Raji (cell line): ENCODE data around the gene GAL3ST1.

ENCODE experiments used
- POLR2A ChIP-seq: IDR thresholded peaks from 2 replicates; pipeline ENCODE4 v1.6.1; 2011; ENCODE audit warnings: low read depth, low read length, control low read depth; ENCODE audit not compliant: insufficient read depth

The GAL3ST1 gene

GRCh38 chr22:30553971-30554370, 20.5 kb downstream of the GAL3ST1 start:
- no peak for TF ChIP-seq POLR2A

GRCh38 chr22:30552719-30553118, 21.7 kb downstream of the GAL3ST1 start:
- TF ChIP-seq POLR2A, result no peak

- no peak for TF ChIP-seq POLR2A
Measured at GRCh38 chr22:30547188-30547587, 27.3 kb downstream of the GAL3ST1 start.

GRCh38 chr22:30546616-30547015, 27.8 kb downstream of the GAL3ST1 start, which contains the start of gene SEC14L6:
SEC14L6 (minus strand) TSS chr22:30546741; CDS start chr22:30546682, 59 bp downstream.
- no peak for TF ChIP-seq POLR2A

GRCh38 chr22:30542811-30543188, 31.7 kb downstream of the GAL3ST1 start:
- no peak for TF ChIP-seq POLR2A

GRCh38 chr22:30541961-30542810, 32.3 kb downstream of the GAL3ST1 start:
- TF ChIP-seq POLR2A, result no peak

- TF ChIP-seq POLR2A, result no peak
Measured at GRCh38 chr22:30539368-30539767, 35.1 kb downstream of the GAL3ST1 start.

- no peak for TF ChIP-seq POLR2A
Measured at GRCh38 chr22:30538280-30538679, 36.2 kb downstream of the GAL3ST1 start.

GRCh38 chr22:30537083-30537731, 37.3 kb downstream of the GAL3ST1 start:
- no peak for TF ChIP-seq POLR2A

GRCh38 chr22:30535182-30535581, 39.3 kb downstream of the GAL3ST1 start:
- no peak for TF ChIP-seq POLR2A

- TF ChIP-seq POLR2A, result no peak
Measured at GRCh38 chr22:30531651-30532608, 42.5 kb downstream of the GAL3ST1 start.

- TF ChIP-seq POLR2A, result no peak
Measured at GRCh38 chr22:30526656-30527055, 47.8 kb downstream of the GAL3ST1 start.

GRCh38 chr22:30523646-30524489, 50.6 kb downstream of the GAL3ST1 start:
- TF ChIP-seq POLR2A, result no peak
